Measurements from ENCODE around the gene PDZD4. TPM values are rescaled to one million over a fixed set of nuclear protein-coding genes. Genes with fewer than 3 reads are reported as not detected.

The PDZD4 gene
- total and polyA plus RNA-seq, 2 of the 4 experiments (the other 2 are of a cell fraction), result under 0.01 to 0.38 TPM

DNA sequence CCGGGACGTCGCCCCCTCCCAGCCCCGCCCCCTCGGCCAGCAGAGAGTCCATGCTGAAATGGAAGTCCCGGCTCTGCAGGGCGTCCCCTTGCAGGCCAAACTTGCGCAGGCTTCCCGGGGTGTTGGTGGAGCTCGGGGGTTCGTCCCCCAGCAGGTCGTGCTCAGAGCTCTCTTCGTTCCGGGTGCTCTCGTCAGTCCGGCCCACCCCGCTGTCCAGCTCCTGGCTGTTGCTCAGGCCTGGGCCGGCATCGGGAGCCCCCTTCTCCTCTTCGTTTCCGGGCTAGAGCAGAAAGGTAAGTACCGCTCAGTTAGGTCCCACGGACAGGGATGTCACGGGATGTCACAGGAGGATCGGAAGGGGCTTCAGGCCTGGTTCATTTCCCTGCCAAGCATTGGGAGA, 25.7 kb downstream of the PDZD4 start:
- H2AK9ac ChIP-seq (replicated peaks; ENCODE audit: low read depth, low read length, poor library complexity), result no peak overlapping the region
- H3K9me1 ChIP-seq (ENCODE audit: insufficient read depth, low read length), result no peaks in the 10 kb centered on the region
- H3K4me2 ChIP-seq (ENCODE audit: low read depth, low read length), result no peak overlapping the region
- 84% methylated on average over 18 of the region's 25 CpGs; no CpG with 5 or more reads in 1 of the 2 experiments for WGBS, 2 experiments (ENCODE audit: extremely low coverage in 2 of 2, insufficient read length in 1 of 2)
- ChIA-PET POLR2A (ENCODE audit: unreplicated experiment) (no interaction called here), CTCF (no interaction called here)
- H3K27ac ChIP-seq (ENCODE audit: insufficient read depth, low read length), result no peak overlapping the region
- H2BK15ac ChIP-seq (ENCODE audit: low read depth, low read length), result no peak overlapping the region
- H3K36me3 ChIP-seq (ENCODE audit: control insufficient read depth, insufficient read depth, low read length), result no peaks in the 10 kb centered on the region
- no peak overlapping the region for H4K8ac ChIP-seq (ENCODE audit: low read depth in 2 of 2, low read length in 2 of 2)
- H2AFZ ChIP-seq (replicated peaks; ENCODE audit: low read length, poor library complexity), result no peak overlapping the region
- ATAC-seq (ENCODE audit: low read depth) (no peak), DNase-seq (no peak)
- no peak overlapping the region for H2BK5ac ChIP-seq (ENCODE audit: low read depth, low read length, poor library complexity, severe bottlenecking)
- H4K5ac ChIP-seq (ENCODE audit: low read depth, low read length), result no peak overlapping the region
- H4K91ac ChIP-seq (ENCODE audit: insufficient read depth, low read depth, low read length), result no peak overlapping the region
- H3K56ac ChIP-seq (ENCODE audit: extremely low read depth, insufficient read depth, low read length), result no peak overlapping the region
- H2BK20ac ChIP-seq (ENCODE audit: low read depth, low read length), result no peak overlapping the region
- intact Hi-C loops (cut with micrococcal nuclease) (no loop called here), dilution Hi-C loops (cut with HindIII; ENCODE audit: low sequenced_read_pairs, unreplicated experiment) (no loop called here), in situ Hi-C loops (cut with MboI; ENCODE audit: low sequenced_read_pairs) (no loop called here)
- no TSS peak for BruUV-seq (replicated peaks)
- peaks cover 4% of the 10 kb centered on the region; the same call in 1 of the 2 replicates for H3K9me3 ChIP-seq (ENCODE audit: control insufficient read depth, insufficient read depth, low read length)
- H3K14ac ChIP-seq (replicated peaks; ENCODE audit: low read depth, low read length), result no peak overlapping the region
- no peak for TF ChIP-seq FOS (IDR thresholded peaks at IDR 0.05; ENCODE audit: low read depth, low read length)
- TF ChIP-seq RFX5 (IDR thresholded peaks at IDR 0.05; ENCODE audit: low read depth, low read length), result no peak
- no peak for TF ChIP-seq MAFK (IDR thresholded peaks at IDR 0.05; ENCODE audit: low read depth, low read length)
- TF ChIP-seq CEBPB (IDR thresholded peaks at IDR 0.05; ENCODE audit: low read depth, low read length), result no peak
- TF ChIP-seq NFE2L2 (IDR thresholded peaks at IDR 0.05; ENCODE audit: low read depth, low read length), result no peak
- no peak for TF ChIP-seq POLR2A (IDR thresholded peaks at IDR 0.05; ENCODE audit: low read depth, low read length)
- no peak for TF ChIP-seq MXI1 (IDR thresholded peaks at IDR 0.05; ENCODE audit: borderline replicate concordance, low read depth, low read length)
- no peak for TF ChIP-seq MAZ (IDR thresholded peaks at IDR 0.05; ENCODE audit: borderline replicate concordance, low read depth, low read length)
- TF ChIP-seq SMC3 (IDR thresholded peaks at IDR 0.05; ENCODE audit: low read depth, low read length), result no peak
- no peak for TF ChIP-seq CHD1 (IDR thresholded peaks at IDR 0.05; ENCODE audit: low read depth, low read length)
- no peak for TF ChIP-seq RCOR1 (IDR thresholded peaks at IDR 0.05; ENCODE audit: insufficient replicate concordance, low read length)
- TF ChIP-seq, protein P1, sequence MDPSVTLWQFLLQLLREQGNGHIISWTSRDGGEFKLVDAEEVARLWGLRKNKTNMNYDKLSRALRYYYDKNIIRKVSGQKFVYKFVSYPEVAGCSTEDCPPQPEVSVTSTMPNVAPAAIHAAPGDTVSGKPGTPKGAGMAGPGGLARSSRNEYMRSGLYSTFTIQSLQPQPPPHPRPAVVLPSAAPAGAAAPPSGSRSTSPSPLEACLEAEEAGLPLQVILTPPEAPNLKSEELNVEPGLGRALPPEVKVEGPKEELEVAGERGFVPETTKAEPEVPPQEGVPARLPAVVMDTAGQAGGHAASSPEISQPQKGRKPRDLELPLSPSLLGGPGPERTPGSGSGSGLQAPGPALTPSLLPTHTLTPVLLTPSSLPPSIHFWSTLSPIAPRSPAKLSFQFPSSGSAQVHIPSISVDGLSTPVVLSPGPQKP (IDR thresholded peaks at IDR 0.05; ENCODE audit: borderline replicate concordance, low read depth, low read length), result no peak
- TF ChIP-seq BHLHE40 (IDR thresholded peaks at IDR 0.05; ENCODE audit: low read depth, low read length), result no peak
- TF ChIP-seq, protein P2, sequence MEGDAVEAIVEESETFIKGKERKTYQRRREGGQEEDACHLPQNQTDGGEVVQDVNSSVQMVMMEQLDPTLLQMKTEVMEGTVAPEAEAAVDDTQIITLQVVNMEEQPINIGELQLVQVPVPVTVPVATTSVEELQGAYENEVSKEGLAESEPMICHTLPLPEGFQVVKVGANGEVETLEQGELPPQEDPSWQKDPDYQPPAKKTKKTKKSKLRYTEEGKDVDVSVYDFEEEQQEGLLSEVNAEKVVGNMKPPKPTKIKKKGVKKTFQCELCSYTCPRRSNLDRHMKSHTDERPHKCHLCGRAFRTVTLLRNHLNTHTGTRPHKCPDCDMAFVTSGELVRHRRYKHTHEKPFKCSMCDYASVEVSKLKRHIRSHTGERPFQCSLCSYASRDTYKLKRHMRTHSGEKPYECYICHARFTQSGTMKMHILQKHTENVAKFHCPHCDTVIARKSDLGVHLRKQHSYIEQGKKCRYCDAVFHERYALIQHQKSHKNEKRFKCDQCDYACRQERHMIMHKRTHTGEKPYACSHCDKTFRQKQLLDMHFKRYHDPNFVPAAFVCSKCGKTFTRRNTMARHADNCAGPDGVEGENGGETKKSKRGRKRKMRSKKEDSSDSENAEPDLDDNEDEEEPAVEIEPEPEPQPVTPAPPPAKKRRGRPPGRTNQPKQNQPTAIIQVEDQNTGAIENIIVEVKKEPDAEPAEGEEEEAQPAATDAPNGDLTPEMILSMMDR (conservative IDR thresholded peaks at IDR 0.05; ENCODE audit: low read depth, low read length), result no peak
- TF ChIP-seq RAD21 (IDR thresholded peaks at IDR 0.05; ENCODE audit: low read length), result no peak
- TF ChIP-seq, protein P3, sequence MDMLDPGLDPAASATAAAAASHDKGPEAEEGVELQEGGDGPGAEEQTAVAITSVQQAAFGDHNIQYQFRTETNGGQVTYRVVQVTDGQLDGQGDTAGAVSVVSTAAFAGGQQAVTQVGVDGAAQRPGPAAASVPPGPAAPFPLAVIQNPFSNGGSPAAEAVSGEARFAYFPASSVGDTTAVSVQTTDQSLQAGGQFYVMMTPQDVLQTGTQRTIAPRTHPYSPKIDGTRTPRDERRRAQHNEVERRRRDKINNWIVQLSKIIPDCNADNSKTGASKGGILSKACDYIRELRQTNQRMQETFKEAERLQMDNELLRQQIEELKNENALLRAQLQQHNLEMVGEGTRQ (IDR thresholded peaks at IDR 0.05; ENCODE audit: low read depth, low read length), result no peak
- H3K79me1 ChIP-seq (ENCODE audit: low read depth in 1 of 2, low read length in 2 of 2), result no peaks in the 10 kb centered on the region
- H2BK120ac ChIP-seq (ENCODE audit: low read depth, low read length), result no peak overlapping the region
- H3K9ac ChIP-seq (ENCODE audit: low read depth, low read length), result no peak overlapping the region
- H3K4me3 ChIP-seq (ENCODE audit: insufficient read depth, low read depth, low read length), result no peak overlapping the region
- no peak overlapping the region for H3K23ac ChIP-seq (ENCODE audit: low read depth, low read length)
- H3K27me3 ChIP-seq (ENCODE audit: control insufficient read depth, insufficient read depth, low read length), result no peaks in the 10 kb centered on the region; the same call in 1 of the 2 replicates
- H3K4ac ChIP-seq (ENCODE audit: low read depth, low read length), result no peak overlapping the region
- H3K18ac ChIP-seq (ENCODE audit: low read depth, low read length), result no peak overlapping the region
- H4K20me1 ChIP-seq (ENCODE audit: insufficient read depth, low read length), result no peaks in the 10 kb centered on the region
- no peak overlapping the region for H2AK5ac ChIP-seq (ENCODE audit: low read depth, low read length)
- no peaks in the 10 kb centered on the region for H3K4me1 ChIP-seq (ENCODE audit: control insufficient read depth, insufficient read depth, low read length)

All from IMR-90 (cell line).